Measurements from ENCODE around the gene CAMTA1. TPM values are rescaled to one million over a fixed set of nuclear protein-coding genes. Genes with fewer than 3 reads are reported as not detected.

CAMTA1 gene
- polyA plus RNA-seq, 1 experiment = 64.9 TPM

GRCh38 chr1:7108251-7108650, 323.0 kb downstream of the CAMTA1 start:
- Histone ChIP-seq H3K9me3 (ENCODE audit: control insufficient read depth, insufficient read depth, low read length) (peaks cover 1% of the 10 kb centered on the region), H3K27ac (ENCODE audit: low read depth, low read length) (no peak overlapping the region), H3K27me3 (ENCODE audit: control insufficient read depth, insufficient read depth, low read length) (peaks cover 9% of the 10 kb centered on the region), H3K4me3 (ENCODE audit: low read depth, low read length) (no peak overlapping the region)
- no peak for DNase-seq (ENCODE audit: low read depth, low spot score)
- ChIA-PET POLR2A (no interaction called here), CTCF (no interaction called here)
- TF ChIP-seq CTCF (IDR thresholded peaks at IDR 0.05; ENCODE audit: low read depth, low read length) = no peak

GRCh38 chr1:7109901-7110300, 324.6 kb downstream of the CAMTA1 start:
- ChIA-PET CTCF (no interaction called here), POLR2A (no interaction called here)
- TF ChIP-seq CTCF (IDR thresholded peaks at IDR 0.05; ENCODE audit: low read depth, low read length) = no peak
- DNase-seq (ENCODE audit: low read depth, low spot score) = no peak
- H3K27ac ChIP-seq (ENCODE audit: low read depth, low read length) = no peak overlapping the region
- H3K9me3 ChIP-seq (ENCODE audit: control insufficient read depth, insufficient read depth, low read length) = no peaks in the 10 kb centered on the region; the same call in 1 of the 2 replicates
- peaks cover 5% of the 10 kb centered on the region for H3K27me3 ChIP-seq (ENCODE audit: control insufficient read depth, insufficient read depth, low read length)
- H3K4me3 ChIP-seq (ENCODE audit: low read depth, low read length) = no peak overlapping the region

GRCh38 chr1:7110321-7110720, 325.1 kb downstream of the CAMTA1 start:
- ChIA-PET POLR2A (no interaction called here), CTCF (no interaction called here)
- no peak for DNase-seq (ENCODE audit: low read depth, low spot score)
- Histone ChIP-seq H3K27ac (ENCODE audit: low read depth, low read length) (no peak overlapping the region), H3K9me3 (ENCODE audit: control insufficient read depth, insufficient read depth, low read length) (no peaks in the 10 kb centered on the region; the same call in 1 of the 2 replicates), H3K4me3 (ENCODE audit: low read depth, low read length) (no peak overlapping the region), H3K27me3 (ENCODE audit: control insufficient read depth, insufficient read depth, low read length) (peaks cover 4% of the 10 kb centered on the region)
- TF ChIP-seq CTCF (IDR thresholded peaks at IDR 0.05; ENCODE audit: low read depth, low read length) = no peak

- ChIA-PET CTCF (no interaction called here), POLR2A (no interaction called here)
- TF ChIP-seq CTCF (IDR thresholded peaks at IDR 0.05; ENCODE audit: low read depth, low read length) = no peak
- Histone ChIP-seq H3K9me3 (ENCODE audit: control insufficient read depth, insufficient read depth, low read length) (peaks cover 3% of the 10 kb centered on the region; the same call in 1 of the 2 replicates), H3K27ac (ENCODE audit: low read depth, low read length) (no peak overlapping the region), H3K27me3 (ENCODE audit: control insufficient read depth, insufficient read depth, low read length) (peaks cover 3% of the 10 kb centered on the region), H3K4me3 (ENCODE audit: low read depth, low read length) (no peak overlapping the region)
- DNase-seq (ENCODE audit: low read depth, low spot score) = no peak
Measured at GRCh38 chr1:7111853-7112252, 326.6 kb downstream of the CAMTA1 start.

GRCh38 chr1:7113136-7113535, 327.9 kb downstream of the CAMTA1 start:
- H3K4me3 ChIP-seq (ENCODE audit: low read depth, low read length) = no peak overlapping the region
- H3K9me3 ChIP-seq (ENCODE audit: control insufficient read depth, insufficient read depth, low read length) = peaks cover 3% of the 10 kb centered on the region; the same call in 1 of the 2 replicates
- ChIA-PET CTCF (no interaction called here), POLR2A (no interaction called here)
- DNase-seq (ENCODE audit: low read depth, low spot score) = no peak
- no peak overlapping the region for H3K27ac ChIP-seq (ENCODE audit: low read depth, low read length)
- no peak for TF ChIP-seq CTCF (IDR thresholded peaks at IDR 0.05; ENCODE audit: low read depth, low read length)
- no peaks in the 10 kb centered on the region for H3K27me3 ChIP-seq (ENCODE audit: control insufficient read depth, insufficient read depth, low read length)
